Cardiac fibroblast (primary cell): Measurements from ENCODE around the gene PARN.

Experiments
- DNase-seq, 2 donors: peaks; one replicate each; pipeline versions ENCODE4 v3.0.0 to v3.0.0-alpha.2; 2010; ENCODE audit warnings: low read depth in 2 of 2
- H3K4me3 ChIP-seq, 2 donors: replicated peaks in 1 of 2; 1 replicate in 1 of 2; 2 replicates in 1 of 2; pipeline ENCODE4 v1.5.1; 2011; ENCODE audit warnings: low read depth in 2 of 2, low read length in 2 of 2, mild to moderate bottlenecking in 2 of 2, moderate library complexity in 1 of 2
- CTCF ChIP-seq: IDR thresholded peaks from one replicate; pipeline ENCODE4 v1.5.1; 2011; ENCODE audit warnings: low read depth, mild to moderate bottlenecking, low read length, inconsistent platforms

Gene PARN

GRCh38 chr16:14562691-14563491, 67.2 kb downstream of the PARN start:
- H3K4me3 ChIP-seq = no peak overlapping the region
- DNase-seq = peak; percentile 37 to 56
- TF ChIP-seq CTCF = peak; percentile 9

DNA sequence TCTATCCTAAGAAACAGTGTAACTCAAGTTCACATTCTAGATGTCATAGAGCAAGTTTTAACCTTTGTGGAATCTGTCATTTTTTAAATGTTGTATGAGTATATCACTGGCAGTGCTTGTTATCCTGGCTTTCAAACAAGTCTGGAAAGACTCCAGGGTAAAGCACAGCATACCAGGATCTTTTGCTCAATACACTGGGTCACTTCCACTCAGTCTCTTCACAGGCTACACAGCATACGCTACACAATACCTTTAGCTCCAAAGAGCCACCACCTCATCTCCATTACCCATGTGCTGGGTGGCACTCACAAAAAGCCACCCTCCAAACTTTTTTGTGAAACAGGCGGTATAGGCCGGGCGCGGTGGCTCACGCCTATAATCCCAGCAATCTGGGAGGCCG, 69.5 kb downstream of the PARN start:
- no peak for TF ChIP-seq CTCF
- peak in 1 of 2 donors; percentile 55 for DNase-seq
- no peak overlapping the region for H3K4me3 ChIP-seq

GRCh38 chr16:14559809-14560241, 70.2 kb downstream of the PARN start:
- TF ChIP-seq CTCF = no peak
- H3K4me3 ChIP-seq = no peak overlapping the region
- peak; percentile 32 for DNase-seq

DNA sequence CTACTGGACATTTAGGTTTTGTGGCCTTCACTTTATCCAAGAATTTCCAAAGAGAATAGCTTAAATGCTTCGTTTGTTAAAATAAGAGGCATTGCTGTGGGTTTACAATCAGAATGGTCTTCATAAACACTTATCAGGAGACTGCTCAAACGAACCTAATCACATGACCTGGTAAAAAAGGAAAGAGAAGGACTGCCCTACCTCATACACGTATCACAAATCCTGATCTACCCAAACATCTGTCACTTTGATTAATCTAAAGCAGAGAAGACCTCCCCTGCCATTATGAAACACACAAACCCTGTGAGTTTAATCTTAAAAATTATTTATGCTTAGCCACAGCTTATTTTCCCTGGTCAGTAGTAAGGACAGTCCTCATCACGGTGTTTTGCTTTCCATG, 76.6 kb downstream of the PARN start:
- H3K4me3 ChIP-seq = no peak overlapping the region
- DNase-seq = no peak
- TF ChIP-seq CTCF = no peak

- no peak overlapping the region for H3K4me3 ChIP-seq
- no peak for TF ChIP-seq CTCF
- DNase-seq = no peak
Observed at GRCh38 chr16:14549789-14550153, 80.3 kb downstream of the PARN start.

DNA sequence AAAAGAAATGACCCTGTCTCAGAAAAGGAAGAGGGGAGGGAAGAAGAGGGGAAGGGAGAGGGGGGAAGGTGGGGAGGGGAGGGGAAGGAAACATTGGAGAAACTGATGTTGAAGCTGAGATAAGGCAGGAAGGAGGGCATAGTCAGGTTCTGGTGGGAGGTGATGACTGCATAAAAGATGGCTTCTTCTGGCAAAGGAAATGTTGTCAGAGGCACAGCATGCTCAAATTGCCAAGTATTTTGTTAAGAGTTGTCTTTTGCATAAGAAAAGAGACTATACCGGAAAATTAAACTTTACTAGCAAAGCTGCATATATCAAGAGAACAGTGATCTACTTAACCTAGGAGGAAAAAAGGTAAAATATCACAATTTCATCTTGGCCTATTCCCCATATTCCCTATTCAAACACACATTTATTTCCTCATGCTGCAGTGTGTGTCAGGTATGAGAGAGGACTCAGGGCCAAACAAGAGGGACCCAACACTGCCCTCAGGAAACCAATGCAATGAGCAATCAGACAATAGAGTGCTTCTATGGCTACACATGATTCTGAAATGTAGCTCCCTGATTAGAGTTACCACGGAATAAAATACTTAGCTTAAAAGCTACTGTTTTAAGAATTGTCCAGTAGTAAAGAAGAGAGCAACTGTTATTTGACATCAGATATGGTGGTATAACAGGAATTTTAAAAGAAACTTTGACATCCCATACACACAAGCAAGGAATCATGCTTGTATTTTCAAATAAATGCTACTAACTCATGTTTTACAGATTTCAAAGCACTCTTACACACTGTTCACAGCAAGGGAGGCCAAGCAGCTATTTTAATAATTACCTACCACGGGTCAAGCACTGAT, 80.9 kb downstream of the PARN start:
- TF ChIP-seq CTCF = no peak
- DNase-seq = no peak
- no peak overlapping the region for H3K4me3 ChIP-seq
